PC-3 (cell line): ENCODE data around the gene USP50. TPM values are rescaled to one million over a fixed set of nuclear protein-coding genes. Genes with fewer than 3 reads are reported as not detected.

Experiments used
- ATAC-seq: fragments of 200-7000 bp; cut with Tn5 transposase; 2 replicates; pipeline ENCODE4 v1.9.1; 2020; ENCODE audit warnings: mild to moderate bottlenecking, moderate library complexity
- BruUV-seq: library from RNA; stranded (reverse); fragments of 400-500 nt; replicated peaks from 2 replicates; lab custom pipeline; 2021; lab: Mats Ljungman, UMichigan
- CTCF ChIA-PET: fragments of 300-600 bp; sonication (Branson Sonifier 250); formaldehyde crosslinking; loops from one replicate; lab custom pipeline; 2022; ENCODE audit warnings: antibody characterized with exemption; lab: Charles Lee
- POLR2A ChIA-PET: fragments of 300-600 bp; sonication (Branson Sonifier 250); formaldehyde crosslinking; loops from one replicate; lab custom pipeline; 2022; ENCODE audit warnings: antibody characterized with exemption; ENCODE audit not compliant: unreplicated experiment; lab: Charles Lee
- DNase-seq: peaks from one replicate; pipeline ENCODE4 v3.0.0-alpha.2; 2015
- H2AFZ ChIP-seq: fragments of 300-600 bp; sonication (generic); 2 replicates; pipeline ENCODE4 v1.6.0; 2016; ENCODE audit warnings: antibody characterized with exemption, low read length
- H3F3A ChIP-seq: fragments of 300-600 bp; sonication (generic); one replicate; pipeline ENCODE4 v1.6.0; 2017; ENCODE audit warnings: antibody characterized with exemption, low read length, control low read depth, mild to moderate bottlenecking; ENCODE audit not compliant: unreplicated experiment
- H3K27ac ChIP-seq: fragments of 300-600 bp; sonication (generic); 2 replicates; pipeline ENCODE4 v1.5.1; 2016; ENCODE audit warnings: mild to moderate bottlenecking, low read length
- H3K27me3 ChIP-seq: fragments of 300-600 bp; sonication (generic); 2 replicates; pipeline ENCODE4 v1.6.1; 2016; ENCODE audit warnings: low read length, mixed read lengths
- H3K36me3 ChIP-seq: fragments of 300-600 bp; sonication (generic); 2 replicates; pipeline ENCODE4 v1.6.1; 2016; ENCODE audit warnings: low read depth, mixed run types, low read length, mixed read lengths
- H3K4me1 ChIP-seq: fragments of 300-600 bp; sonication (generic); 2 replicates; pipeline ENCODE4 v1.5.1; 2016; ENCODE audit warnings: low read length; ENCODE audit not compliant: insufficient read depth
- H3K4me2 ChIP-seq: fragments of 300-600 bp; sonication (generic); 2 replicates; pipeline ENCODE4 v1.6.0; 2016; ENCODE audit warnings: low read length
- H3K4me3 ChIP-seq: fragments of 300-600 bp; sonication (generic); 2 replicates; pipeline ENCODE4 v1.5.1; 2016; ENCODE audit warnings: mild to moderate bottlenecking, low read length, mixed read lengths
- H3K79me2 ChIP-seq: fragments of 300-600 bp; sonication (generic); 2 replicates; pipeline ENCODE4 v1.6.1; 2017; ENCODE audit warnings: low read length, mixed read lengths
- H3K9ac ChIP-seq: fragments of 300-600 bp; sonication (generic); 2 replicates; pipeline ENCODE4 v1.6.0; 2016; ENCODE audit warnings: mild to moderate bottlenecking, low read length
- H3K9me2 ChIP-seq: fragments of 300-600 bp; sonication (generic); replicated peaks from 2 replicates; pipeline ENCODE4 v1.6.1; 2016; ENCODE audit warnings: mixed run types, low read length, mixed read lengths
- H3K9me3 ChIP-seq: fragments of 300-600 bp; sonication (generic); 2 replicates; pipeline ENCODE4 v1.6.1; 2016; ENCODE audit warnings: low read length, mixed read lengths
- H4K20me1 ChIP-seq: fragments of 300-600 bp; sonication (generic); 2 replicates; pipeline ENCODE4 v1.6.1; 2016; ENCODE audit warnings: low read length, mixed read lengths
- EZH2 ChIP-seq: fragments of 300-600 bp; sonication (generic); IDR thresholded peaks from one replicate; pipeline ENCODE4 v1.6.1; 2017; ENCODE audit warnings: antibody characterized with exemption, mild to moderate bottlenecking, low read length; ENCODE audit not compliant: unreplicated experiment
- EZH2phosphoT487 ChIP-seq: fragments of 300-600 bp; sonication (generic); IDR thresholded peaks from 2 replicates; pipeline ENCODE4 v1.6.1; 2018; ENCODE audit warnings: mild to moderate bottlenecking, antibody characterized with exemption, low read length, borderline replicate concordance
- intact Hi-C: fragments of 100-400 bp; cut with micrococcal nuclease; formaldehyde crosslinking; loops from 2 replicates; pipeline ENCODE4 v1.9.0; 2023
- total RNA-seq: library from RNA; depleted of rRNA; stranded (reverse); fragments of >200 nt; gene quantifications from 2 replicates; pipeline ENCODE4 v1.2.3, GENCODE V29; 2014
- TF ChIP-seq, protein P1 (sequence below): fragments of 300-600 bp; sonication (generic); conservative IDR thresholded peaks from 2 replicates; pipeline ENCODE4 v1.5.1; 2017; ENCODE audit warnings: antibody characterized with exemption, low read depth, mild to moderate bottlenecking, low read length

USP50 gene
- total RNA-seq, 1 experiment from 2014 or later: not detected

DNA sequence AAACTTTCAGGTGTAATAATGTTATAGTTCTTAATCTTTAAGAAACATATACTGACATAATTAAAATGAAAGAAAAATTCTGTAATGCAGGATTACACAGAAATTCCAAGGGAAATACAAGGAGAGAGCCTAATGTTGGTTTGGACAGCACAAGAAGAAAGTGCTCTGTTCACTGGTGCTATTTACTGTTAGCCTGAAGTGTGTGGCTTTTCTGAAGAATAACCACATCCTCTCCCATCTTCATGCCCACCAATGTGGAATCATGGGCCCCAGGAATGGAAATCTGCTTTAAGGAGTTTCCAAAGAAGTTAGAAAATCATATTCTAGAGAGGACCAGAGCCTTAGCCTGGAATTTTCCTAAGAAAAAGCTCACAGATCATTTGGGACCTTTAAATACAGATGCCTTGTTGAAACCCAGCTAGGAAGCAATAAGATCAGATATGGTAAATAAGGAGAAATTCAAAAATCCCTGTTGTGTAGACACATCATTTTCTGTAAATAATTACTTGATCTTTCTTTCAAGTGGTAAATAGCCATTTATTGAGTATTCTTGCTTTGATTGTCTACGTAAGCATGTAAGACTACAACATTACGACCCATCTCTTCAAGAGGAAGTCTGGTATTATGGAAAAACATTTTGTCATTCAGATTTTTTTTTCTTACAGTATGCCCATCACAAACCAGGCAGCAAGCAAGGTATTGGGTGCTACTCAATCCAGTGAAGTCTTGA, 10.3 kb upstream of the USP50 start:
- H3K4me2 ChIP-seq: no peak overlapping the region
- H2AFZ ChIP-seq: no peak overlapping the region
- H3K9me2 ChIP-seq: no peaks in the 10 kb centered on the region
- H3K36me3 ChIP-seq: no peaks in the 10 kb centered on the region
- CTCF ChIA-PET: no interaction called here
- POLR2A ChIA-PET: no interaction called here
- H3F3A ChIP-seq: no peaks in the 10 kb centered on the region
- ATAC-seq (no peak), DNase-seq (no peak)
- H3K9ac ChIP-seq: no peak overlapping the region
- no peaks in the 10 kb centered on the region for H3K4me1 ChIP-seq
- H3K79me2 ChIP-seq: no peaks in the 10 kb centered on the region
- H3K4me3 ChIP-seq: no peak overlapping the region
- no peak overlapping the region for H3K27ac ChIP-seq
- H3K9me3 ChIP-seq: no peaks in the 10 kb centered on the region
- intact Hi-C loops: no loop called here
- no TSS peak for BruUV-seq
- TF ChIP-seq, protein P1, sequence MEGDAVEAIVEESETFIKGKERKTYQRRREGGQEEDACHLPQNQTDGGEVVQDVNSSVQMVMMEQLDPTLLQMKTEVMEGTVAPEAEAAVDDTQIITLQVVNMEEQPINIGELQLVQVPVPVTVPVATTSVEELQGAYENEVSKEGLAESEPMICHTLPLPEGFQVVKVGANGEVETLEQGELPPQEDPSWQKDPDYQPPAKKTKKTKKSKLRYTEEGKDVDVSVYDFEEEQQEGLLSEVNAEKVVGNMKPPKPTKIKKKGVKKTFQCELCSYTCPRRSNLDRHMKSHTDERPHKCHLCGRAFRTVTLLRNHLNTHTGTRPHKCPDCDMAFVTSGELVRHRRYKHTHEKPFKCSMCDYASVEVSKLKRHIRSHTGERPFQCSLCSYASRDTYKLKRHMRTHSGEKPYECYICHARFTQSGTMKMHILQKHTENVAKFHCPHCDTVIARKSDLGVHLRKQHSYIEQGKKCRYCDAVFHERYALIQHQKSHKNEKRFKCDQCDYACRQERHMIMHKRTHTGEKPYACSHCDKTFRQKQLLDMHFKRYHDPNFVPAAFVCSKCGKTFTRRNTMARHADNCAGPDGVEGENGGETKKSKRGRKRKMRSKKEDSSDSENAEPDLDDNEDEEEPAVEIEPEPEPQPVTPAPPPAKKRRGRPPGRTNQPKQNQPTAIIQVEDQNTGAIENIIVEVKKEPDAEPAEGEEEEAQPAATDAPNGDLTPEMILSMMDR: no peak
- no peak for TF ChIP-seq EZH2phosphoT487
- no peak for TF ChIP-seq EZH2
- H3K27me3 ChIP-seq: no peaks in the 10 kb centered on the region
- H4K20me1 ChIP-seq: no peaks in the 10 kb centered on the region

DNA sequence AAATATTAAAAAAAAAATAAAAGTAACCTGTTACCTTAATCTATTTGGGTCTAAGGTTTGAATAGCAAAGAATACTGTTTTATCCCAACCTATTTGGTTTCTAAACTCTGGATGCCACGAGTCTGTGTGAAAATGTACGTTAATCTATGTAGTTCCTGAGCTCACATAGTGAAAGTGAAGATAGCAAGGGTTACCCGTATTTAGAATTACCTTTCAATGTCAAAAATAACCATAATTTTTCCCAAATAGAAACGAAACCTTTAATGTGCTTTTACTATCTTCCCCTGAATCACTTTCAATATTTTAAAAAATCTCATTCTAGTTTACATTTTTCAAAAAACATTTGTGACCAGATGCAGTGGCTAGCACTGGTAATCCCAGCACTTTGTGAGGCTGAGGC, 5.8 kb upstream of the USP50 start:
- ATAC-seq (no peak), DNase-seq (no peak)
- H3K4me1 ChIP-seq: no peaks in the 10 kb centered on the region
- ChIA-PET POLR2A (no interaction called here), CTCF (no interaction called here)
- intact Hi-C loops: no loop called here
- no peaks in the 10 kb centered on the region for H3F3A ChIP-seq
- H3K27me3 ChIP-seq: no peaks in the 10 kb centered on the region
- no peaks in the 10 kb centered on the region for H3K36me3 ChIP-seq
- no peaks in the 10 kb centered on the region for H3K9me3 ChIP-seq
- H3K79me2 ChIP-seq: no peaks in the 10 kb centered on the region
- no peaks in the 10 kb centered on the region for H4K20me1 ChIP-seq
- H3K4me2 ChIP-seq: no peak overlapping the region
- TF ChIP-seq, protein P1: no peak
- no peak for TF ChIP-seq EZH2
- no peak for TF ChIP-seq EZH2phosphoT487
- no peak overlapping the region for H2AFZ ChIP-seq
- no peak overlapping the region for H3K4me3 ChIP-seq
- H3K9ac ChIP-seq: no peak overlapping the region
- no peaks in the 10 kb centered on the region for H3K9me2 ChIP-seq
- no peak overlapping the region for H3K27ac ChIP-seq
- no TSS peak for BruUV-seq

DNA sequence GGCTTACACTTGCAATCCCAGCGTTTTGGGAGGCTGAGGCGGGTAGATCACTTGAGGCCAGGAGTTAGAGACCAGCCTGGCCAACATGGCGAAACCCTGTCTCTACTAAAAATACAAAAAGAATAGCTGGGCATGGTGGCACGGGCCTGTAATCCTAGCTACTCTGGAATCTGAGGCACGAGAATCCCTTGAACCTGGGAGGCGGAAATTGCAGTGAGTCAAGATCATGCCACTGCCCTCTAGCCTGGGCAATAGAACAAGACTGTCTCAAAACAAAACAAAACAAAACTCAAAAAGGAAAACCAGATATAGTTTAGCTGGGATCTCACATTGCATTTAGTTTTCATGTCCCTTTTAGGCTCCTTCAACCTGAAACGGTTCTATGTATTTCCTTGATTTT, 2.9 kb upstream of the USP50 start:
- DNase-seq (no peak), ATAC-seq (no peak)
- no peaks in the 10 kb centered on the region for H3F3A ChIP-seq
- H3K9me2 ChIP-seq: no peaks in the 10 kb centered on the region
- no peak overlapping the region for H2AFZ ChIP-seq
- no TSS peak for BruUV-seq
- TF ChIP-seq, protein P1: no peak
- TF ChIP-seq EZH2phosphoT487 (no peak), EZH2 (no peak)
- H3K4me3 ChIP-seq: no peak overlapping the region
- H3K4me1 ChIP-seq: no peaks in the 10 kb centered on the region
- no peak overlapping the region for H3K9ac ChIP-seq
- ChIA-PET CTCF (no interaction called here), POLR2A (no interaction called here)
- no peaks in the 10 kb centered on the region for H4K20me1 ChIP-seq
- no peak overlapping the region for H3K4me2 ChIP-seq
- intact Hi-C loops: no loop called here
- H3K79me2 ChIP-seq: no peaks in the 10 kb centered on the region
- no peak overlapping the region for H3K27ac ChIP-seq
- H3K36me3 ChIP-seq: no peaks in the 10 kb centered on the region
- H3K27me3 ChIP-seq: no peaks in the 10 kb centered on the region
- H3K9me3 ChIP-seq: no peaks in the 10 kb centered on the region
